Lung (tissue), 12 donors: ENCODE data around the gene JMJD1C. TPM values are rescaled to one million over a fixed set of nuclear protein-coding genes. Genes with fewer than 3 reads are reported as not detected.

Source experiments
- ATAC-seq: fragments of 200-7000 bp; cut with Tn5 transposase; one replicate; pipeline ENCODE4 v1.9.1; 2020; ENCODE audit warnings: moderate number of reproducible peaks; ENCODE audit not compliant: insufficient read depth, low FRiP score
- DNase-seq, 3 donors: peaks; one replicate each; pipeline ENCODE4 v3.0.0-alpha.2; 2013 to 2017
- H3K27ac ChIP-seq, 2 donors: one replicate each; pipeline ENCODE4 v1.5.1; 2013; ENCODE audit warnings: mild to moderate bottlenecking in 2 of 2, moderate library complexity in 2 of 2, control low read depth in 1 of 2, inconsistent platforms in 1 of 2, low read depth in 1 of 2, low read length in 1 of 2
- H3K27me3 ChIP-seq, 3 donors: one replicate each; pipeline ENCODE4 v1.5.1; 2013; ENCODE audit warnings: low read length in 2 of 3; ENCODE audit not compliant: control insufficient read depth in 3 of 3, insufficient read depth in 3 of 3
- H3K36me3 ChIP-seq, 4 donors: one replicate each; pipeline ENCODE4 v1.5.1; 2013; ENCODE audit warnings: low read length in 4 of 4, mild to moderate bottlenecking in 1 of 4, moderate library complexity in 1 of 4; ENCODE audit not compliant: control insufficient read depth in 4 of 4, insufficient read depth in 4 of 4
- H3K4me1 ChIP-seq, 5 donors: one replicate each; pipeline ENCODE4 v1.5.1; 2013; ENCODE audit warnings: low read length in 5 of 5, mild to moderate bottlenecking in 2 of 5, moderate library complexity in 1 of 5; ENCODE audit not compliant: control insufficient read depth in 5 of 5, insufficient read depth in 5 of 5
- H3K4me3 ChIP-seq: one replicate; pipeline ENCODE4 v1.5.1; 2013; ENCODE audit warnings: mild to moderate bottlenecking, control low read depth, moderate library complexity
- H3K9ac ChIP-seq, 2 donors: one replicate each; pipeline ENCODE4 v1.5.1; 2013; ENCODE audit warnings: low read length in 2 of 2, control low read depth in 1 of 2; ENCODE audit not compliant: insufficient read depth in 1 of 2
- H3K9me3 ChIP-seq, 4 donors: one replicate each; pipeline ENCODE4 v1.5.1; 2013; ENCODE audit warnings: low read length in 3 of 4, mild to moderate bottlenecking in 1 of 4, moderate library complexity in 1 of 4; ENCODE audit not compliant: control insufficient read depth in 4 of 4, insufficient read depth in 3 of 4
- CTCF ChIP-seq: IDR thresholded peaks from 2 replicates; pipeline ENCODE4 v1.5.1; 2012; ENCODE audit warnings: mild to moderate bottlenecking; ENCODE audit errors: control extremely low read depth, extremely low read depth
- WGBS, 2 donors: extraction: QIAGEN DNeasy Blood & Tissue Kit; methylation state at CpG; one replicate each; pipeline ENCODE4 v1.1.7; 2013; 5-methylcytosine and 5-hydroxymethylcytosine counted together
- polyA plus RNA-seq, 2 donors: library from polyadenylated mRNA; stranded (reverse); fragments of 200-250 nt; gene quantifications; one replicate each; pipeline ENCODE4 v1.2.1, GENCODE V29; 2013
- total RNA-seq, 2 donors: library from RNA; depleted of rRNA in 1 of 2; stranded (reverse); fragments of >200 nt in 1 of 2; gene quantifications; one replicate each; pipeline ENCODE4 v1.2.1, GENCODE V29; 2014 to 2021
- donor health status: control.
- donor health status: control.
- donor health status: Bipolar disorder and iron deficiency.
- donor health status: healthy.
- donor health status: DM: yes; HTN: yes; CAD: no.

JMJD1C gene
- total and polyA plus RNA-seq, 4 donors, result 30.5 to 233 (median 71.2) TPM

- H3K4me1 ChIP-seq, result peaks cover 0 to 4% (median 0%) of the 10 kb centered on the region in 5 donors
- H3K4me3 ChIP-seq, result no peak overlapping the region
- no peak overlapping the region for H3K9ac ChIP-seq
- WGBS, 2 donors, result 88 to 90% methylated on average over 1 of the region's 1 CpG
- no peak overlapping the region for H3K27ac ChIP-seq
- DNase-seq (no peak), ATAC-seq (no peak)
- H3K36me3 ChIP-seq, result no peaks in the 10 kb centered on the region
- TF ChIP-seq CTCF, result no peak
- H3K9me3 ChIP-seq, result no peaks in the 10 kb centered on the region
- H3K27me3 ChIP-seq, result no peaks in the 10 kb centered on the region
Measured at GRCh38 chr10:63446716-63447440, 18.9 kb downstream of the JMJD1C start.

- Histone ChIP-seq H3K9ac (no peak overlapping the region), H3K4me1 (peaks cover 0 to 24% (median 6%) of the 10 kb centered on the region in 5 donors), H3K4me3 (no peak overlapping the region), H3K27ac (no peak overlapping the region), H3K27me3 (no peaks in the 10 kb centered on the region), H3K36me3 (no peaks in the 10 kb centered on the region), H3K9me3 (no peaks in the 10 kb centered on the region)
- no peak for ATAC-seq
- 63 to 67% methylated on average over 3 of the region's 3 CpGs for WGBS, 2 donors
- TF ChIP-seq CTCF, result no peak
- no peak for DNase-seq
Measured at GRCh38 chr10:63441404-63441803, 24.4 kb downstream of the JMJD1C start.

GRCh38 chr10:63439607-63440006, 26.2 kb downstream of the JMJD1C start:
- H3K27me3 ChIP-seq, result no peaks in the 10 kb centered on the region
- peaks cover 0 to 36% (median 8%) of the 10 kb centered on the region in 5 donors for H3K4me1 ChIP-seq
- ATAC-seq (no peak), DNase-seq (no peak)
- H3K9me3 ChIP-seq, result no peaks in the 10 kb centered on the region
- no peaks in the 10 kb centered on the region for H3K36me3 ChIP-seq
- WGBS, 2 donors, result 94 to 95% methylated on average over 3 of the region's 3 CpGs
- no peak overlapping the region for H3K4me3 ChIP-seq
- no peak for TF ChIP-seq CTCF
- H3K9ac ChIP-seq, result no peak overlapping the region
- H3K27ac ChIP-seq, result no peak overlapping the region
